C4-2B (cell line): ENCODE data around the gene KLHL22.

ENCODE experiments used
- ZFX ChIP-seq: fragments of 450-650 bp; IDR thresholded peaks from 2 replicates; pipeline ENCODE4 v1.6.1; 2017
- TF ChIP-seq, protein P1 (sequence below): fragments of 450-650 bp; conservative IDR thresholded peaks from 2 replicates; pipeline ENCODE4 v1.5.1; 2017; ENCODE audit warnings: mild to moderate bottlenecking

DNA sequence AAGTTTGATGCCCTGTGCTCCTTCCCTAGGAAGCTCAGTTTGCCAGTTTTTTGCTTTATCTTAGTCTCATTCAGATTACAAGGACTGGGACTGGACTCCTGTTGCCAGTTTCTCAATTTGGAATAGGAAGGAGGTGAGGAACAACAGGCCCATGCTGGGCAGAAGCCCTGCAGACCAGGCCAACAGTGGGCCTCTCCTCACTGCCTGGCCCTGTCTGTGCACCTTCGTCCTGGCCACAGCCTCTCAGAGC is 35.5 kb upstream of the KLHL22 start:
- TF ChIP-seq, protein P1, sequence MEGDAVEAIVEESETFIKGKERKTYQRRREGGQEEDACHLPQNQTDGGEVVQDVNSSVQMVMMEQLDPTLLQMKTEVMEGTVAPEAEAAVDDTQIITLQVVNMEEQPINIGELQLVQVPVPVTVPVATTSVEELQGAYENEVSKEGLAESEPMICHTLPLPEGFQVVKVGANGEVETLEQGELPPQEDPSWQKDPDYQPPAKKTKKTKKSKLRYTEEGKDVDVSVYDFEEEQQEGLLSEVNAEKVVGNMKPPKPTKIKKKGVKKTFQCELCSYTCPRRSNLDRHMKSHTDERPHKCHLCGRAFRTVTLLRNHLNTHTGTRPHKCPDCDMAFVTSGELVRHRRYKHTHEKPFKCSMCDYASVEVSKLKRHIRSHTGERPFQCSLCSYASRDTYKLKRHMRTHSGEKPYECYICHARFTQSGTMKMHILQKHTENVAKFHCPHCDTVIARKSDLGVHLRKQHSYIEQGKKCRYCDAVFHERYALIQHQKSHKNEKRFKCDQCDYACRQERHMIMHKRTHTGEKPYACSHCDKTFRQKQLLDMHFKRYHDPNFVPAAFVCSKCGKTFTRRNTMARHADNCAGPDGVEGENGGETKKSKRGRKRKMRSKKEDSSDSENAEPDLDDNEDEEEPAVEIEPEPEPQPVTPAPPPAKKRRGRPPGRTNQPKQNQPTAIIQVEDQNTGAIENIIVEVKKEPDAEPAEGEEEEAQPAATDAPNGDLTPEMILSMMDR: no peak
- no peak for TF ChIP-seq ZFX
